IMR-90 (cell line): ENCODE measurements around the gene SREBF2. TPM values are rescaled to one million over a fixed set of nuclear protein-coding genes. Genes with fewer than 3 reads are reported as not detected.

Source experiments
- RAD21 ChIP-seq: IDR thresholded peaks from 2 replicates; pipeline ENCODE4 v1.6.1; 2012; ENCODE audit warnings: low read length, improper control_type of control experiment
- polyA plus RNA-seq, 3 experiments: library from polyadenylated mRNA; depleted of rRNA; stranded (reverse); fragments of >200 nt; gene quantifications; 2 replicates each; pipeline ENCODE4 v1.2.3, GENCODE V29; 2012; ENCODE audit warnings: low replicate concordance in 1 of 3
- total RNA-seq: library from RNA; depleted of rRNA; stranded (reverse); fragments of >200 nt; gene quantifications from 2 replicates; pipeline ENCODE4 v1.2.3, GENCODE V29; 2012
- TF ChIP-seq, protein P1 (sequence below): conservative IDR thresholded peaks from 2 replicates; pipeline ENCODE4 v1.5.1; 2012; ENCODE audit warnings: mild to moderate bottlenecking, low read depth, low read length, improper control_type of control experiment

SREBF2 gene
- total and polyA plus RNA-seq, 2 of the 4 experiments (the other 2 are of a cell fraction), result 8.1 to 47.4 TPM

DNA sequence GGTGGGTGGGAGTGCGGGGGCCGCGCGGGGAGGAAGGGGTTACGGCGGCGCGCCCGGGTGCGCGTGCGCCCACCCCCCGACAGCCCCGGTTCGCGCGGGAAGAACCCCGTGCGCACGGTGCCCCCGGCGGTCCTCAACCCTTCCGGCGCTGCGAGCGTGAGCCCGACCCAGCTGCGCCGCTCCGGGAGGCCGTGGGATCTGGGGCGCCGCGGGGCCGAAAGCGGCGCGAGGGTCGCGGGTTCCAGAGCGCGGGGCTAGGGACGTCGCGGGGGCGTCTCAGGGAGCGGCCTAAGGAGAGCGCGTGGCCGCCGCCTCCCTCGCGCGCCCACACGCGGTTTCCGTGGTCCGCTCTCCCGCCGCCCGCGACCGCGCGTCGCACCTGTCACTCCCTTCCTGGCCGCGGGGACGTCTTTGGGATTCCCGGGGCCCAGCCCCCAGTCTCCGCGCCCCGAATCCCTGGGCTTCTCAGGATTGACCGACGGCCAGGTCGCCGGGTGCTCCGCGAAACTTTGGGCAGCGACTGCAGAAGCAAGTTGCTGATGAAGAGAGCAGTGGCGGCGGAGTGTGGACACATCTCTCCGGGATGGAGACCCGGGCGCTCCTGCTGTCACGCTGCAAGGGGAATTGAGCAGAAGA lies 582 bp downstream of the SREBF2 start (continued):
- TF ChIP-seq, protein P1, sequence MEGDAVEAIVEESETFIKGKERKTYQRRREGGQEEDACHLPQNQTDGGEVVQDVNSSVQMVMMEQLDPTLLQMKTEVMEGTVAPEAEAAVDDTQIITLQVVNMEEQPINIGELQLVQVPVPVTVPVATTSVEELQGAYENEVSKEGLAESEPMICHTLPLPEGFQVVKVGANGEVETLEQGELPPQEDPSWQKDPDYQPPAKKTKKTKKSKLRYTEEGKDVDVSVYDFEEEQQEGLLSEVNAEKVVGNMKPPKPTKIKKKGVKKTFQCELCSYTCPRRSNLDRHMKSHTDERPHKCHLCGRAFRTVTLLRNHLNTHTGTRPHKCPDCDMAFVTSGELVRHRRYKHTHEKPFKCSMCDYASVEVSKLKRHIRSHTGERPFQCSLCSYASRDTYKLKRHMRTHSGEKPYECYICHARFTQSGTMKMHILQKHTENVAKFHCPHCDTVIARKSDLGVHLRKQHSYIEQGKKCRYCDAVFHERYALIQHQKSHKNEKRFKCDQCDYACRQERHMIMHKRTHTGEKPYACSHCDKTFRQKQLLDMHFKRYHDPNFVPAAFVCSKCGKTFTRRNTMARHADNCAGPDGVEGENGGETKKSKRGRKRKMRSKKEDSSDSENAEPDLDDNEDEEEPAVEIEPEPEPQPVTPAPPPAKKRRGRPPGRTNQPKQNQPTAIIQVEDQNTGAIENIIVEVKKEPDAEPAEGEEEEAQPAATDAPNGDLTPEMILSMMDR, result no peak
- TF ChIP-seq RAD21, result no peak
